Keratinocyte (primary cell): ENCODE data around the gene HYI. TPM values are rescaled to one million over a fixed set of nuclear protein-coding genes. Genes with fewer than 3 reads are reported as not detected.

Experiments
- DNase-seq: peaks from one replicate; pipeline ENCODE4 v3.0.0-alpha.2; 2011; ENCODE audit warnings: low read depth, missing footprints, low spot score
- FAIRE-seq: peaks from 2 replicates; lab custom pipeline; 2011; peaks lifted over from hg19 to GRCh38; lab: Jason Lieb, UNC
- H2AFZ ChIP-seq: 2 replicates; pipeline ENCODE4 v1.6.0; 2012; ENCODE audit warnings: low read length, control low read depth, inconsistent platforms; ENCODE audit not compliant: control insufficient read depth
- H3K27ac ChIP-seq: 2 replicates; pipeline ENCODE4 v1.5.1; 2011; ENCODE audit warnings: low read length; ENCODE audit not compliant: control insufficient read depth, insufficient read depth
- H3K27me3 ChIP-seq: 3 replicates; pipeline ENCODE4 v1.6.0; 2011; ENCODE audit warnings: low read length; ENCODE audit not compliant: control insufficient read depth, insufficient read depth; ENCODE audit errors: extremely low read depth
- H3K36me3 ChIP-seq, 2 experiments: 2 replicates in 1 of 2; 3 replicates in 1 of 2; pipeline ENCODE4 v1.5.1; 2011; ENCODE audit warnings: low read length in 2 of 2, mild to moderate bottlenecking in 1 of 2; ENCODE audit not compliant: control insufficient read depth in 2 of 2, insufficient read depth in 2 of 2; ENCODE audit errors: extremely low read depth in 1 of 2
- H3K4me1 ChIP-seq: 3 replicates; pipeline ENCODE4 v1.5.1; 2011; ENCODE audit warnings: low read length; ENCODE audit not compliant: control insufficient read depth, insufficient read depth; ENCODE audit errors: extremely low read depth
- H3K4me2 ChIP-seq: 3 replicates; pipeline ENCODE4 v1.6.0; 2011; ENCODE audit warnings: low read depth, low read length; ENCODE audit not compliant: control insufficient read depth, insufficient read depth; ENCODE audit errors: extremely low read depth
- H3K4me3 ChIP-seq, 3 experiments: fragments of 200-600 bp in 1 of 3; sonication (generic) in 1 of 3; 2 replicates in 2 of 3; 3 replicates in 1 of 3; pipeline ENCODE4 v1.5.1; 2011 to 2016; ENCODE audit warnings: low read length in 3 of 3, mild to moderate bottlenecking in 3 of 3, control low read depth in 2 of 3, inconsistent platforms in 1 of 3, low read depth in 1 of 3, mixed read lengths in 1 of 3, mixed run types in 1 of 3, moderate library complexity in 1 of 3; ENCODE audit not compliant: control insufficient read depth in 2 of 3, insufficient read depth in 2 of 3; ENCODE audit errors: extremely low read depth in 1 of 3
- H3K79me2 ChIP-seq: 2 replicates; pipeline ENCODE4 v1.6.0; 2012; ENCODE audit warnings: low read length; ENCODE audit not compliant: control insufficient read depth, insufficient read depth
- H3K9ac ChIP-seq: 3 replicates; pipeline ENCODE4 v1.6.0; 2011; ENCODE audit warnings: low read length; ENCODE audit not compliant: control insufficient read depth, insufficient read depth; ENCODE audit errors: extremely low read depth
- H3K9me1 ChIP-seq: 3 replicates; pipeline ENCODE4 v1.6.0; 2011; ENCODE audit warnings: low read length; ENCODE audit not compliant: control insufficient read depth, insufficient read depth; ENCODE audit errors: extremely low read depth
- H3K9me3 ChIP-seq: 2 replicates; pipeline ENCODE4 v1.5.1; 2012; ENCODE audit warnings: low read depth, low read length; ENCODE audit not compliant: control insufficient read depth
- H4K20me1 ChIP-seq: 3 replicates; pipeline ENCODE4 v1.6.0; 2011; ENCODE audit warnings: low read length; ENCODE audit not compliant: control insufficient read depth, insufficient read depth; ENCODE audit errors: extremely low read depth
- EZH2 ChIP-seq: IDR thresholded peaks from one replicate; pipeline ENCODE4 v1.6.1; 2012; ENCODE audit warnings: inconsistent platforms, mild to moderate bottlenecking, low read length, moderate library complexity
- dilution Hi-C: fragments of 300-500 bp; cut with MboI; formaldehyde crosslinking; loops from one replicate; pipeline ENCODE4 v1.7.0; 2020; ENCODE audit warnings: low sequenced_read_pairs; ENCODE audit not compliant: extremely low pct_ligation_motif_present
- polyA plus RNA-seq, 5 experiments: library from polyadenylated mRNA; depleted of rRNA in 3 of 5; stranded (reverse) in 3 of 5; stranded (forward) in 1 of 5; unstranded in 1 of 5; fragments of >200 nt; gene quantifications; 1 replicate in 1 of 5; 2 replicates in 3 of 5; 3 replicates in 1 of 5; pipeline versions ENCODE4 v1.2.1 to v1.2.3, GENCODE V29; 2011 to 2012; ENCODE audit warnings: missing spikeins in 2 of 5, low read depth in 1 of 5, low replicate concordance in 1 of 5
- TF ChIP-seq, protein P1 (sequence below), 3 experiments: IDR thresholded peaks in 1 of 3; conservative IDR thresholded peaks in 1 of 3; optimal IDR thresholded peaks in 1 of 3; 2 replicates in 2 of 3; 3 replicates in 1 of 3; pipeline versions ENCODE3 to v1.5.1; 2011; ENCODE audit warnings: low read length in 3 of 3, mild to moderate bottlenecking in 3 of 3, moderate library complexity in 2 of 3, control low read depth in 1 of 3, inconsistent platforms in 1 of 3; ENCODE audit not compliant: insufficient read depth in 2 of 3; ENCODE audit errors: extremely low read depth in 1 of 3

Gene HYI
- polyA plus RNA-seq, 1 donor (not counting 4 experiments of a cell fraction or from before 2014, with no cell fraction given), result 26.9 TPM

DNA sequence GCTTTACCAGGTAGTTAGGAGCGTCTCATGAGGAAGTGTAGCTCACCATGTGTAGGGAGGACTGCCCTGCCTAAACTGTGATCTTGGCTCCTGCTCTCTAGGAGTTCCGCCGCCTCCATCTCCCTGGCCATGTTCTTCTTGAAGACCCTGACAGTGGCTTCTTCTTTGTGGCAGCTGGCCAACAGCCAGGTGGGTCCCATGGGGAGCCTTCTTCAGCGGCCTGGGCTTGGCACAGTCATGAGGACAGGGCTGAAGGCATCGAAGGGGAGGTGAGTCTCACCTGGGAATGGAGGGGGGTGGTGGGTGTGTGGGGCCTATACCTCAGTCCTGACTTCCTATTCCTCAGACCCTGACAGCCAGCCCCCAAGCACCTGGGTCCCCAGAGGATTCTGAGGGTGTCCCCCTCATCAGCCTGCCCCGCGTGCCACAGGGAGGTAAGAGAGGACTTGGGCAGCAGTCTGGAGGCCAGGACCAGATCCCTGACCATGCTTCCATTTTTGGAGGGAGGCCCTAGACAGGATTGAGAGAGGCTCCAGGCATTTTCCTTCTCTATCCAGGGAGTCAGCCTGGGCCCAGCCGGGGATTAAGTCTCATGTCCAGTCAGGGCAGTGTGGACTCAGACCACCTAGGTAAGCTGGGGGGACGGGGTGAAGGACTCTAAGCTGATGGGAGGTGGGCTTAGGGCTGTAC lies 21.4 kb downstream of the HYI start:
- Histone ChIP-seq H3K4me3 (no peak overlapping the region), H3K9me3 (no peaks in the 10 kb centered on the region), H3K27ac (no peak overlapping the region), H3K4me2 (no peak overlapping the region), H3K27me3 (no peaks in the 10 kb centered on the region), H3K79me2 (no peaks in the 10 kb centered on the region), H4K20me1 (peaks cover 2% of the 10 kb centered on the region), H2AFZ (no peak overlapping the region), H3K9ac (no peak overlapping the region), H3K9me1 (no peaks in the 10 kb centered on the region), H3K4me1 (no peaks in the 10 kb centered on the region), H3K36me3 (peaks cover 54 to 59% of the 10 kb centered on the region in 2 experiments)
- FAIRE-seq (no peak), DNase-seq (no peak)
- no peak for TF ChIP-seq EZH2
- TF ChIP-seq, protein P1, sequence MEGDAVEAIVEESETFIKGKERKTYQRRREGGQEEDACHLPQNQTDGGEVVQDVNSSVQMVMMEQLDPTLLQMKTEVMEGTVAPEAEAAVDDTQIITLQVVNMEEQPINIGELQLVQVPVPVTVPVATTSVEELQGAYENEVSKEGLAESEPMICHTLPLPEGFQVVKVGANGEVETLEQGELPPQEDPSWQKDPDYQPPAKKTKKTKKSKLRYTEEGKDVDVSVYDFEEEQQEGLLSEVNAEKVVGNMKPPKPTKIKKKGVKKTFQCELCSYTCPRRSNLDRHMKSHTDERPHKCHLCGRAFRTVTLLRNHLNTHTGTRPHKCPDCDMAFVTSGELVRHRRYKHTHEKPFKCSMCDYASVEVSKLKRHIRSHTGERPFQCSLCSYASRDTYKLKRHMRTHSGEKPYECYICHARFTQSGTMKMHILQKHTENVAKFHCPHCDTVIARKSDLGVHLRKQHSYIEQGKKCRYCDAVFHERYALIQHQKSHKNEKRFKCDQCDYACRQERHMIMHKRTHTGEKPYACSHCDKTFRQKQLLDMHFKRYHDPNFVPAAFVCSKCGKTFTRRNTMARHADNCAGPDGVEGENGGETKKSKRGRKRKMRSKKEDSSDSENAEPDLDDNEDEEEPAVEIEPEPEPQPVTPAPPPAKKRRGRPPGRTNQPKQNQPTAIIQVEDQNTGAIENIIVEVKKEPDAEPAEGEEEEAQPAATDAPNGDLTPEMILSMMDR (optimal IDR thresholded peaks at IDR 0.05 in 1 of 3, IDR thresholded peaks at IDR 0.05 in 1 of 3, conservative IDR thresholded peaks at IDR 0.05 in 1 of 3; ENCODE audit: extremely low read depth in 1 of 3, insufficient read depth in 2 of 3, low read length in 3 of 3), result no peak
- dilution Hi-C loops, result no loop called here

DNA sequence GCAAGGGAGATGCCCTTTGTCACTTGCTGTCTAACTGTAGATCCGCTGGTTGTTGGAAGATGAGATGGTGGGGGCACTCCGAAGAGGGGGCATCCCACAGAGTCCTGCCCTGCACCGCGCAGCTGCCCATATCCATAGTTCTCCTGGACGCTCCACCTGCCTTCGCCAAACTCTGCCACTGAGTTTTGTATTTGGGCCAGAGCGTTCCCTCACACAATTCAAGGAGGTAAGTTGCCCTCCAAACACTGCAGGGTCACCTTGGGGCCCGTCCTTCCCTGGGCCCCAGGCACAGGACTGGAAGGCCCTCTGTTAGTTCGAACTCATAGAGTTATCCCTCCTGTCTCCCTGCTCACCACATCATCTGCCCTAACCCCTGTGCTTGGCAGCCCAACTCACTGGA lies 22.1 kb downstream of the HYI start:
- Histone ChIP-seq H4K20me1 (peaks cover 2% of the 10 kb centered on the region), H3K4me3 (no peak overlapping the region), H3K9me1 (no peaks in the 10 kb centered on the region), H3K79me2 (no peaks in the 10 kb centered on the region), H3K27me3 (no peaks in the 10 kb centered on the region), H3K4me2 (no peak overlapping the region), H3K9me3 (no peaks in the 10 kb centered on the region), H2AFZ (no peak overlapping the region), H3K4me1 (no peaks in the 10 kb centered on the region), H3K9ac (no peak overlapping the region), H3K36me3 (peaks cover 61 to 62% of the 10 kb centered on the region in 2 experiments), H3K27ac (no peak overlapping the region)
- no peak for FAIRE-seq
- TF ChIP-seq EZH2, result no peak
- TF ChIP-seq, protein P1 (optimal IDR thresholded peaks at IDR 0.05 in 1 of 3, IDR thresholded peaks at IDR 0.05 in 1 of 3, conservative IDR thresholded peaks at IDR 0.05 in 1 of 3; ENCODE audit: extremely low read depth in 1 of 3, insufficient read depth in 2 of 3, low read length in 3 of 3), result no peak
- no peak for DNase-seq
- dilution Hi-C loops, result no loop called here
